Common myeloid progenitor, CD34-positive (primary cell): Measurements from ENCODE around the gene CELF2. TPM values are rescaled to one million over a fixed set of nuclear protein-coding genes. Genes with fewer than 3 reads are reported as not detected.

ENCODE experiments used
- CTCF ChIA-PET: fragments of 350-600 bp; sonication (Branson Sonifier 250); formaldehyde crosslinking; loops from one replicate; lab custom pipeline; 2021; ENCODE audit warnings: antibody characterized with exemption; lab: Charles Lee
- POLR2A ChIA-PET: fragments of 350-600 bp; sonication (Branson Sonifier 250); formaldehyde crosslinking; loops from one replicate; lab custom pipeline; 2021; ENCODE audit warnings: antibody characterized with exemption; lab: Charles Lee
- DNase-seq, 3 donors: peaks; one replicate each; pipeline versions ENCODE4 v3.0.0 to v3.0.0-alpha.2; 2013
- H3K27ac ChIP-seq, 2 experiments: 1 replicate in 1 of 2; 2 replicates in 1 of 2; pipeline ENCODE4 v1.7.0; 2013; ENCODE audit warnings: inconsistent platforms in 2 of 2, low read length in 2 of 2, mild to moderate bottlenecking in 2 of 2, low read depth in 1 of 2, moderate library complexity in 1 of 2; ENCODE audit not compliant: severe bottlenecking in 2 of 2, insufficient read depth in 1 of 2, poor library complexity in 1 of 2
- H3K27me3 ChIP-seq, 5 experiments: replicated peaks in 2 of 5; 1 replicate in 3 of 5; 2 replicates in 2 of 5; pipeline versions ENCODE4 v1.6.1 to v1.7.0; 2013; ENCODE audit warnings: low read length in 4 of 5, mild to moderate bottlenecking in 2 of 5, moderate library complexity in 2 of 5, inconsistent platforms in 1 of 5; ENCODE audit not compliant: insufficient read depth in 5 of 5, control insufficient read depth in 4 of 5
- H3K36me3 ChIP-seq, 4 experiments: 1 replicate in 2 of 4; 2 replicates in 2 of 4; pipeline versions ENCODE4 v1.6.1 to v1.7.0; 2013; ENCODE audit warnings: low read length in 3 of 4, control low read depth in 1 of 4, mild to moderate bottlenecking in 1 of 4; ENCODE audit not compliant: control insufficient read depth in 4 of 4, insufficient read depth in 4 of 4
- H3K4me1 ChIP-seq, 4 experiments: 1 replicate in 3 of 4; 2 replicates in 1 of 4; pipeline versions ENCODE4 v1.6.1 to v1.7.1; 2013; ENCODE audit warnings: low read length in 3 of 4, mild to moderate bottlenecking in 3 of 4, control low read depth in 1 of 4, inconsistent platforms in 1 of 4, moderate library complexity in 1 of 4; ENCODE audit not compliant: control insufficient read depth in 4 of 4, insufficient read depth in 4 of 4; ENCODE audit errors: control extremely low read depth in 1 of 4
- H3K4me3 ChIP-seq, 7 experiments: 1 replicate in 4 of 7; 2 replicates in 3 of 7; pipeline versions ENCODE4 v1.5.1 to v1.7.0; 2013; ENCODE audit warnings: mild to moderate bottlenecking in 7 of 7, low read length in 6 of 7, moderate library complexity in 6 of 7, inconsistent platforms in 2 of 7, low read depth in 2 of 7, control low read depth in 1 of 7; ENCODE audit not compliant: insufficient read depth in 4 of 7, control insufficient read depth in 1 of 7; ENCODE audit errors: extremely low read depth in 1 of 7
- H3K9me3 ChIP-seq, 5 experiments: 1 replicate in 4 of 5; 2 replicates in 1 of 5; pipeline versions ENCODE4 v1.6.1 to v1.7.1; 2013; ENCODE audit warnings: low read length in 4 of 5, mild to moderate bottlenecking in 2 of 5, inconsistent platforms in 1 of 5, low read depth in 1 of 5, moderate library complexity in 1 of 5; ENCODE audit not compliant: control insufficient read depth in 4 of 5, insufficient read depth in 2 of 5; ENCODE audit errors: control extremely low read depth in 1 of 5
- WGBS: methylation state at CpG from one replicate; pipeline ENCODE4 v1.1.5; 2013; ENCODE audit not compliant: insufficient coverage; 5-methylcytosine and 5-hydroxymethylcytosine counted together
- polyA plus RNA-seq: library from polyadenylated mRNA; unstranded; fragments of 120-200 nt; gene quantifications from one replicate; pipeline ENCODE4 v1.2.1, GENCODE V29; 2013

Gene CELF2
- polyA plus RNA-seq, result 116 TPM

DNA sequence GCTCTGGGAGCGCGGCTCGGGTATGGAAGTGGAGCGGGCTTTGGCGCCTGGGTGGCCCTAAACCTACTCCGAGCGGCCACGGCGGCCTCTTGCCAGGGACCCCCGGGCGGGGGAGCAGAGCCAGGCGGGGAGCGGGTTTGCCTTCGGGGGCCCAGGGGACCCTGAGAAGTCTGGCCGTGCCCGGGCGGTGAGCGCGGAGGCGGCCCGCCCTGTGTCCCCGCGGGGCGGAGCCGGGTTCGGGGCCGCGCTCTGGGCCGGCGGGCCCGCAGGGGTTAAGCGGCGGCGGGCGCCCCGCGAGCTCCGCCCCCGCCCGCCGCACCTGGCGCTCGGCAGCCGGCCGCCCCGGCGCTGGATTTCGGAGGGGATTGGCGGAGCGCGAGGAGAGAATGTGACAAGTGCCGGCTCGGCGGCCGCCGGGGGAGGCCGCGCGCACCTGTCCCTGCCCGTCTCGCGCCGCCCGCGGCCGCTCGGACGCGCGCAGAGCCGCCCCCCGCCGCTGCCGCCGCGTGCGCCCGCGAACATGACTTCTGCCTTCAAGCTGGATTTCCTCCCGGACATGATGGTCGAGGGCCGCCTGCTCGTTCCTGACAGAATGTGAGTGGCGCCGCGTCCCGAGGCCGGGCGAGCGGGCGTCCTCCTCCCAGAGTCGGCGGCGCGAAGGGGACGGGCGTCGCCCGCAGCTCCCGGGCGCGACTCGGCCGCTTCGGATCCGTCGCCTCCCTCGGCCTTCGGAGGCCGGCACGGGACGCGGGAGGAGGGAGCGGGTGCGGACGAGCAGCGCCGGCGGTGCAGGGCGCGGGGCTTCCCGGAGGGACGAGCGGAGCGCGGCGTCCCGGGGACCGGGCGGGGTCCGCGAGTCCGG lies at the start of gene CELF2:
TSS of gene CELF2 (plus strand) at position 303 of the 862 bp plus-strand sequence. CDS start at position 521, 218 bp downstream.
- no peak within 1 kb of the TSS for H3K27ac ChIP-seq
- ChIA-PET POLR2A (interaction anchor here (0.7 kb wide), 2 partner anchors 147 to 214 kb away, joined by 3 to 4 read pairs; no protein-coding TSS in a partner anchor), CTCF (interaction anchor here (1.0 to 1.2 kb wide), 2 partner anchors 7 to 17 kb away, joined by 3 read pairs; no protein-coding TSS in a partner anchor)
- H3K9me3 ChIP-seq, result no peaks in the 10 kb centered on the region
- WGBS, result under 1% methylated on average over 128 of the region's 133 CpGs
- DNase-seq, result peak; percentile 27 to 67 (median 54)
- peak within 1 kb of the TSS; percentile 20 to 75 (median 67) for H3K4me3 ChIP-seq
- H3K36me3 ChIP-seq, result no peaks in the 10 kb centered on the region
- peaks cover 4 to 22% (median 13%) of the 10 kb centered on the region in 4 experiments for H3K4me1 ChIP-seq
- H3K27me3 ChIP-seq, result peaks cover 4 to 80% (median 40%) of the 10 kb centered on the region in 5 experiments

DNA sequence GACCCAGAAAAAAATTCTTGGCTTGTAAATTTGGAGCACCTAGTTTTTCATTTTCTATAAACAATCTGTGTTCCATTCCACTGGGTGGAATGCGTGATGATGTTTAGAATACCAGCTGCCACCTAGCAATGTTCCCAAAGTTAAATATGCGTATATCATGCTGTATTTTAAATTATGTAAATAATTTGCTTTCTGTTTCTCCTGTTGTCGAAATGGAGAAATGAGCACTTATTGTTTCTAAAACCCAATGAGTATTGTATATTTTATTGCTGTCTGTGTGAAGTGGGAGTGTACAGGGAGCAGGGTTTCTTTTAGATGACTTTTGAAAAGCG lies 49.4 kb upstream of the CELF2 start:
- Histone ChIP-seq H3K9me3 (no peaks in the 10 kb centered on the region), H3K27ac (no peak overlapping the region), H3K27me3 (no peaks in the 10 kb centered on the region), H3K4me1 (no peaks in the 10 kb centered on the region), H3K36me3 (no peaks in the 10 kb centered on the region), H3K4me3 (no peak overlapping the region)
- WGBS, result 100% methylated on average over 2 of the region's 4 CpGs
- CTCF ChIA-PET, result no interaction called here
- POLR2A ChIA-PET, result no interaction called here
- no peak for DNase-seq

DNA sequence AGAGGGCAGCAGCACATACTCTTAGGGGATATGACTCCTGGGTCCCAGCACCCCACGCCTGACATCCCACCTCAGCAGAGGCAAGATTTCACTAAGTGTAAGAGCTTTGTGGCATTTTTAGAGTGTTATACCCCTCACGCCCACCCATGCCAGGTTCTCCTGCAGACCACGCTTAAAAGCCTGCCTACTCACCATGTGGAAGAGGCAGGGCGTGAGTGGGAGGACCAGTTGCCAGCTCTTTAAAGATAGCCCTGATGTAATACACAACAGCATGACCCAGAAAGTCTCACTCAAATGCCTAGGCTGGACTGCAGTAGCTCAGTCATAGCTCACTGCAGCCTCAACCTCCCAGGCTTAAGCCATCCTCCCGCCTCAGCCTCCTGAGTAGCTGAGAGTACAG lies 44.4 kb upstream of the CELF2 start:
- H3K4me1 ChIP-seq, result no peaks in the 10 kb centered on the region
- ChIA-PET CTCF (interaction anchor here (1.0 kb wide), 1 partner anchor 13 kb away, joined by 3 read pairs; no protein-coding TSS in a partner anchor), POLR2A (no interaction called here)
- DNase-seq, result no peak
- H3K27ac ChIP-seq, result no peak overlapping the region
- 100% methylated on average over 2 of the region's 5 CpGs for WGBS
- H3K9me3 ChIP-seq, result no peaks in the 10 kb centered on the region
- no peak overlapping the region for H3K4me3 ChIP-seq
- H3K36me3 ChIP-seq, result no peaks in the 10 kb centered on the region
- H3K27me3 ChIP-seq, result no peaks in the 10 kb centered on the region

DNA sequence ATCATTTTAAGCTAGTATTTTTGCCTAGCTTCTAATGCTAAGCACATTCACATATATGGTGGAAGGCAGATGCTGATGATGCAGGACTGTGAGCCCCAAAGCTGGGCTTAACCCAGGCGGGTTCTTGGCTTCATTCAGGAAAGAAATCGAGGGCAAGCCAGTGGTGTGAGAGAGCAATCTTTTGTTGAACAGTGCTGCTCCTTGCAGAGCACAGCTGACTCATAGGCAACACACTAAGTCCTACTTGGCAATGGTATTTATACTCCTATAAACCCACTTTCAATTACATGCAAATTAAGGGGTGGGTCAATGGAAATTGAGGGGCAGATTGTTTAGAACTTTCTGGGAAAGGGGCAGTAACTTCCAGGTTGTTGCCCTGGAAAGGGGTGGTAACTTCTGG lies 42.0 kb upstream of the CELF2 start:
- Histone ChIP-seq H3K4me3 (no peak overlapping the region), H3K9me3 (no peaks in the 10 kb centered on the region), H3K36me3 (no peaks in the 10 kb centered on the region), H3K4me1 (peaks cover 0 to 3% (median 0%) of the 10 kb centered on the region in 4 experiments), H3K27me3 (peaks cover 0 to 2% (median 0%) of the 10 kb centered on the region in 5 experiments), H3K27ac (no peak overlapping the region)
- ChIA-PET POLR2A (no interaction called here), CTCF (no interaction called here)
- no peak for DNase-seq
- 96% methylated on average over 2 of the region's 2 CpGs for WGBS

DNA sequence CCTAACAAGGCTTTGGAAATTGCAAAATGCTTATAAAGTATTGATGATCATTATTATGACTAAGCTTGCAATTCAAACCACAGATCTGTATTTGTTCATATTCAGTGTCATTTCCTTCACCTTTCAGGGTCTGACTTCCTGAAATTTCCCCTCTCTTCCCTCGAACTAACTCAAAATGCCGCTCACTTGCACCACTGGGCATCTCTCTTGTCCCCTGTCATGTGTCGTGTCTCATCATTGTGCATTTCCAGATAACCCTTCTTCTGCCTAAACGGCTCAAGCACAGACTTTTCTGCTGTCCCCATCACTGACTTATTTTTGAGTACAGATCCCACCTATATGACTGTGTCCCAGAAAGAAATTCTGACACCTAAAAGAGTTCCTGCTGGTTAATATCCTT lies 41.0 kb upstream of the CELF2 start:
- Histone ChIP-seq H3K4me1 (peaks cover 0 to 3% (median 0%) of the 10 kb centered on the region in 4 experiments), H3K27ac (no peak overlapping the region), H3K36me3 (no peaks in the 10 kb centered on the region), H3K9me3 (no peaks in the 10 kb centered on the region), H3K4me3 (no peak overlapping the region), H3K27me3 (peaks cover 0 to 2% (median 0%) of the 10 kb centered on the region in 5 experiments)
- 84% methylated on average over 4 of the region's 4 CpGs for WGBS
- no peak for DNase-seq
- CTCF ChIA-PET, result interaction anchor here (0.7 kb wide), 1 partner anchor 16 kb away, joined by 3 read pairs; no protein-coding TSS in a partner anchor
- POLR2A ChIA-PET, result no interaction called here

DNA sequence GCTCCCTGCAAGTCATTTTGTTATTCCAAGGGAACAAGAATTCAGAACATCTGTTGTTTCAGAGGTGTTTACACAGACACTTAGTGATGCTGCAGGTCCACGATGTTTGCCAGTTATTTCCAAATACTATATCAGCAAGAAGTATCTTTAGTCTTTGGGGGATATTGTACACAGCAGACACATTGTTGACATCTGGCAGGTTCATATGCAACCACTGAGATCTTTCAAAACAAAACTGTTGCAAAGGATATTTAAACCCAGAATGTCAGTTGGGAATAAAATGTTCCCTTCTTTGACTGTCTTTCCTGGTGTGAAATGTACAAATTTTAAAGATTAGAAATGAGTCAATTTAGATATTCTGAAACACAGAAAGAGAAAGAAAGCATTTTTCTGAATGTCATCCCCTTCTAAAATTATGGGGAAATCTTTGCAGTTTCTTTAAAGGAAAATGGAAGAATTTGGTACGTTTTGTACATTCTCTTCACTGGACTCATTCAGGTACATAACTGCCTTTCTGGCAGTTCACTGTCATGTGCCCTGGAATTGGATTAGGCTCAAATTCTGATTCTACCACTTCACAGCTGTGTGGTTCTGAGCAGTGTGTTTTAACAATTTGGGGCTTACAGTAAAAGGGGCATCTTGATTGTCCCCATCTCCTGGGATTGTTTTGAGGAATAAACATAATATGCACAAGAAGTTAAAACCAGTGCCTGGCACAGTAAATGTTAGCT lies 40.3 kb upstream of the CELF2 start:
- 85% methylated on average over 2 of the region's 2 CpGs for WGBS
- Histone ChIP-seq H3K9me3 (no peaks in the 10 kb centered on the region), H3K27ac (no peak overlapping the region), H3K36me3 (no peaks in the 10 kb centered on the region), H3K4me1 (peaks cover 0 to 3% (median 0%) of the 10 kb centered on the region in 4 experiments), H3K27me3 (peaks cover 0 to 2% (median 0%) of the 10 kb centered on the region in 5 experiments), H3K4me3 (no peak overlapping the region)
- DNase-seq, result no peak
- ChIA-PET CTCF (interaction anchor here (0.7 kb wide), 1 partner anchor 17 kb away, joined by 3 read pairs; no protein-coding TSS in a partner anchor), POLR2A (no interaction called here)
